ENCODE data around the gene CXXC5.

- TF ChIP-seq POLR2AphosphoS5 (IDR thresholded peaks at IDR 0.05) (no peak), CTCF (IDR thresholded peaks at IDR 0.05) (no peak)
Measured at GRCh38 chr5:139631520-139632165, 16.5 kb upstream of the CXXC5 start.
